Stimulated activated CD4-positive, alpha-beta T cell treated with anti-CD3 and anti-CD28 coated beads, Interleukin-1b, Interleukin-23, amount 100 ng/mL, for 4 hours (primary cell): ENCODE measurements around the gene PGS1.

ENCODE experiments used
- DNase-seq, 2 donors: peaks; one replicate each; pipeline ENCODE4 v3.0.0-alpha.2; 2020; ENCODE audit warnings: low read depth in 2 of 2

Gene PGS1

DNA sequence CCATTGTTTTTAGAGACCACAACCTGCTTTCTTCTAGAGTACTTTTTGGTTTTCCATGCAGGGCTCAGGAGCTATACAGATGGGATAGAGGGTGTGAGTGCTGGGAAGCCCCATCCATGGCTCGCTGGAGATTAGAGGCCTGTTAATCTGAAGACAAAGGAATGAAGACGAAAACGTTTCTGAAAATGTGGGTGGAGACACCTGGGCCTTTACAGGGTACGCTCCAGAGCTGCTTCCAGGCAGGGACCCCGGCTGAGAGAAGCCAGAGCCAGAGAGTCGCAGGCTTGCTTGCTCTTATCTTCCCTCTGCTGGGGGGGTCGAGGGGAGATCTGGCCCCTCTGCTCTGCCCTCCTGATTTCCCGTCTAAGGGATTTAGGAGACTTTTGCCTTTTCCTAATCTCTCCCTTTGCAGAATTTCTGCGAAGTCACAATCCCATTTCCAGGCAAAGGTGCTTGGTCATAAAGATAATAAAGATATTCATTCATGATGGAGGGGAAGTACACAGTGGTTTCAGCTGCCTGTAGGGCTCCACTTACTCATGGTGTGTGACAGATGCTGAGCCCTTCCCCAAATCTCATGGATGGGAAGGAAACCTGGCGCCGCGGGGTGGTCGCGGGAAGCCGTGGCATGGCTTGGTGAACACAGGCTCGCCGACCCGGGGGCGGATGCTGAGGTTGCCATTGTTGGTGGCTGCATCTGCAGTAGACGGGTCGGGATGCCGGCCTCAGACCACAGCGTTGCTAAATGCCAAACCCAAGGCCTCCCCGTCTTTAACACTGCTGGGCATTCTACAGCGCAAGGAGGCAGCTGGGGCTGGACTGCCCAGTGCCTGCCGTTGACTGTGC is 13.8 kb upstream of the PGS1 start:
- no peak for DNase-seq

GRCh38 chr17:78365561-78366108 is 12.8 kb upstream of the PGS1 start:
- no peak for DNase-seq

GRCh38 chr17:78366109-78366848 is 12.2 kb upstream of the PGS1 start:
- no peak for DNase-seq

DNA sequence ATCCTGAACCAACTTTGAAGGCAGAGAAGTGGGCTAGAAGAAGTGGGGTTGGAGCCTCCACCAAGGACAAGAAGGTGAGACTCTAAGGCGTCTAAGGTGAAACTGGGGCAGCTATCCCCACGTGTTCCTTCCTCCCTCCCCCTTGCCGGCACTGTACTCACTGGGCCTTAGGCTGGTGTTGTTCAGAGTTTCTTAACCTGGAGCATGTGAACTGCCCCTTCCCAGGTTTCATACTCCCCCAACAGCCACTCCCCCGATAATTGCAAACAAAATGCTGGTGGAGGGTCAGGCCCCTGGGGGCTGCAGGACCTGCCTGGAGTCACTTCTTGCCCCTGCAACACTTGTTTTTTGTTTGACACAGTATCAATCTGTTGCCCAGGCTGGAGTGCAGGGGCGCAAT is 11.3 kb upstream of the PGS1 start:
- DNase-seq, result no peak

DNA sequence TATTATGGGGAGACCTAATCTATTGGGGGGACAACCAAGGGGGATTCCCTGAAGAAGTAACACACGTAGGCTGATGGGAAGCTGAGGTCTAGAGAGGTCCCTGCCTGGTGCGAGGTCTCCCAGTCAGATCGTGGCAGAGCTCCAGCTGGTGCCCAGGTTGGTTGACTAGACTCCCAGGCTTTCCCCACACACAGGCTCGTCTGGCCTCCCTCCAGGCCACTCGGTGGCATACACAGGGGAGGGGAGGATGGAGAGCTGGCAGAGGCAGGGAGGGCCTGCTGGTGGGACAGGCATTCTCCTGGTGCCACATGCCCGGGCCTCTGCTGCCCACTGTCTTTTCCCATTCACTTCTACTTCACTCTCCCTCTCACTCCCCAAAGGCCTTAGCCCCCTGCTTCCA is 10.1 kb upstream of the PGS1 start:
- no peak for DNase-seq

- no peak for DNase-seq
Measured at GRCh38 chr17:78368854-78369495, 9.5 kb upstream of the PGS1 start.

GRCh38 chr17:78369791-78370381 is 8.6 kb upstream of the PGS1 start:
- DNase-seq, result no peak

DNA sequence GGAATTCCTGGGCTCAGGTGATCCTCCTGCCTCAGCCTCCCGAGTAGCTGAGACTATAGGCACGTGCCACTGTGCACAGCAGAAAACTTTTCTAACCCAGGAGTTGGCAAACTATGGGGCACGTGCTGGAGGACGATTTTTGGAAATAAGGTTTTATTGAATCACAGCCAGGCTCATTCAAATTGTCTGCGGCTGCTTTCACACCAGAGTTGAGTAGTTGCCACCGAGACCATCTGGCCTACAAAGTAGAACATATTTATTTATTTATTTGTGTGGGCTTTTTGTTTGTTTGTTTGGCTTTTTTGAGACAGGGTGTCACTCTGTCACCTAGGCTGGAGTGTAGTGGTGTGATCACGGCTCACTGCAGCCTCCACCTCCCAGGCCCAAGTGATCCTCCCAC is 7.4 kb upstream of the PGS1 start:
- DNase-seq, result no peak

- DNase-seq, result no peak
Measured at GRCh38 chr17:78372841-78373240, 5.6 kb upstream of the PGS1 start.

GRCh38 chr17:78374189-78374588 is 4.3 kb upstream of the PGS1 start:
- DNase-seq, result no peak

GRCh38 chr17:78374631-78375274 is 3.7 kb upstream of the PGS1 start:
- no peak for DNase-seq

DNA sequence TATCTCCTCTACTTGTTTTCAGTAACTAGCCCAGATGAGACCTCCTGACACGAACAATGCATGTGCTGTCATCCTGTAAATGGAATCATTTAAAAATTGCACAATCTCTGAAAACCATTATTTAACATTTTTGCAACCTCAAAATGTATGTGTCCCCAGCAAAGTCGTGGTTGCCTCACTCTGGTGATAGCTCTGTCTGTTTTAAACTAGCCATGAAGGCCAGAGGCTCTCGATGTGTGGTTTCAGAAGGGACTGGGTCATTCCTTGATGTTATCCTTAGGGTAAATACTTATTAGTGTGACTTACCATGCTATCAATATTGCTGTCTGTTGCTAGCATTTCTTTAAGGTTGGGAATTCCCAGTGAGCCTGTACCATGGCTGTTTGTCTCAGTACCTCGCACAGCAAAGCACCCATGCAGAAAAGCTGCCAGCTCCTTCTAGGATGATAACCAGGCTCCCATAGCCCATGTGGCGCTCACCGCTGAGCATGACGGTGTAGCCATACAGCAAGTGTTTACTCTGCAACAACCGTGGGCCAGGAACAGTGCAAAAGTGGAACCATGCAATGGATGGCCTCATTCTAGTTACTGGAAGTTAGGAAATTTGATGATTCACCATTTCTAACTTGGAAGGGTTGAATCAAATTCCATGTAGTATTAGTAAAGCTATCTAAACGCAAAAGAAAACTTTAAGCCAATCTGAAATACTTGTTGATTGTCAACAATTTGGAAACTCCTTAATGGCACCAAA is 2.9 kb upstream of the PGS1 start:
- DNase-seq, result no peak

- DNase-seq, result no peak
Measured at GRCh38 chr17:78376161-78376560, 2.3 kb upstream of the PGS1 start.

GRCh38 chr17:78377858-78378224 is 608 bp upstream of the PGS1 start:
- DNase-seq, result no peak

DNA sequence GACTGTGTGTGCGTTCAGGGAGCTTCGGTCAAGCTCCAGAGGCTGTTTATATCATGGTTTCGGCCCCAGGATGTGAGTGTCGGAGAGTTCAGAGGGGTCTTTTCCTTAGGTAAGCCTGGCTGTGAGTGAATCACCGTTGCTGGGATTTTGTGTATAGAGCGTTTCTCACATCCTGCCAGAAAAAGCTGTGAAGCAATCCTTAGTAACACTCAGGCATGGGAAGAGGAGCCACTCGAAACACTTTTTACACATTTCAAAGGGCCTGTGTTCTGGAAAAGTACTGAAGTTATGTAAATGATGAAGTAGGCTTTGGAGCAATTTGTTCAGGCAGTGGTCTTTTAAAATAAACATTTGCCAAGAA is 662 bp downstream of the PGS1 start:
- no peak for DNase-seq

GRCh38 chr17:78380370-78380769 is 1.9 kb downstream of the PGS1 start:
- no peak for DNase-seq

GRCh38 chr17:78381601-78382232 is 3.3 kb downstream of the PGS1 start:
- peak in 1 of 2 donors; percentile 46 for DNase-seq

DNA sequence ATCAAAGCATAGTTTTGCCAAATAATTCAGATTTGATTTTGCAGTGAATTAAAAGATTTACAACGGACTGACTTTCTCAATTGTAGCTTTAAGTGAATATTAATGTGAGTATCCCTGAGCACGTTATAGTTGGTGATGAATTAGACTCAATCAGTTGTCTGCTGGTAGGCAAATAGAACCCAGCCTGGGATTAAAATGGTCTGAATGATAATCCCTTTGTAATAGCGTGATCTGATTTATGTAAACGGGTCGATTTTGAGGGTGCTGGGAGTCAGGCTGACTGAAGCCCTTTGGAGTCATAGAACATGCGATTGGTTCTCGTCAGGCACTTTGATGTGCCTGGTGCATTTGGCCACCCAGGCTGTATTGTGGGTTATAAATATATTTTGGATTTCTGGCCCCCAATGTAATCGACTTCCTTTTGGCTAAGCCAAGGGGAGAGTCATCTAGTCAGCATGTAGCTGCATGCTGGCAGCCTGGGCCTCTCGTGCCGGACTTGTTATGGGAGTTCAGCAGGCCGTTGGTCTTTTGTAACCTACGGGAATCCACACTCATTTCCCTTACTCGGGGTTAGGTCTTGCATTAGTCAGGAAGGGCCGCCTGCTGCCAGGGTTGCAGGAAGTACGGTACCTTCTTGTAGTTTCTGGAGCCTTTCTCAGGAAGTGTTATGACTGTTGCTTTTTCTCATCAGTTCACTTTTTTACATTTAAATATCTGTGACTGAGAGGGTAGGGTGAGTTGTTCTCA is 5.4 kb downstream of the PGS1 start:
- DNase-seq, result peak; percentile 40 to 41

GRCh38 chr17:78384479-78385175 is 6.2 kb downstream of the PGS1 start:
- no peak for DNase-seq
